KG1 (cell line): Measurements from ENCODE around the gene MYRFL.
"Not testable (repeated sequence)": the region's sequence is repeated elsewhere in the genome, so short reads cannot be mapped to it uniquely, and the experiment has no call there.

Source experiments
- DNase-seq: peaks from one replicate; lab custom pipeline; 2025; lab: John Stamatoyannopoulos, UW

The MYRFL gene

GRCh38 chr12:69824966-69825560 lies at the start of gene MYRFL:
Gene MYRFL, plus strand, starts transcription at chr12:69825227. Its CDS starts 291 bp downstream, at chr12:69825518.
- no peak for DNase-seq

DNA sequence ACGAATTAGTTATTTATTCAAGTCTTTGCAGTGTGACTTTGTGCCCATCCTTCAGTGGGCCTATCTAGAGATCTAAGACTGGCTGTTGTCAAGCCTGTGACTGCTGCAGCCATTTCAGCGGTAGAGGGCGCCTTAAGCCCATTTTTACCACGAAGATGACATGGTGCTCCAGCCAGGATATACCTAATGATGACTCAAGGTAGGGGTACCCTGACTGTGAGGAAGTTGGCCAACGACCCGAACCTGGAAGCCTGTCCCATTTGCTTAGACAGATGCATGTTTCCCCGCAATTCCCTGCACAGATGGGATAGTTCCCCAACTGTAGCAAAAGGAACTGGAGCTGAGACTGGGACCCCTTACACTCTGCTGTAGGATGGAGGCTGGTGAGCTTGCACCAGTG lies 45.1 kb upstream of the MYRFL start:
- DNase-seq = no peak

DNA sequence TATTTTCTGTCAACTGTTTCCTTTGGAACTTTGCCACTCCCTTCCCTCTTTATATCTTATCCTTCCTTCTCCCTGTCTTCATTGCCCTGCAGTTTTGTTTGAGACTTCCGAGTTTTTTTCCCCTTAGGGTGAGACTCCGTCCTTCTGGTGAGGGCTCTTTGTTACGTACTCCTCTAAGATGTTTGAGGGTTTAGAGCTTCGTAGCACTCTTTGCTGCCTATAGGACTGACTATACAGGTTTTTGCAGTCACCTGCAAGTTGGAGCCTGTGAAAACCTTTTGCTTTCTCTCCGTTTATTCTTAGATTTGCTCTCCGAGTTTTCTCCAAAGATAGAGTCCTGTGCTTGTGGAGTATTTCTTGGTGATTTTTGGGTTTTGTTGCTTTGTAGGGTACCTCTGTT lies 41.7 kb upstream of the MYRFL start:
- no peak for DNase-seq

DNA sequence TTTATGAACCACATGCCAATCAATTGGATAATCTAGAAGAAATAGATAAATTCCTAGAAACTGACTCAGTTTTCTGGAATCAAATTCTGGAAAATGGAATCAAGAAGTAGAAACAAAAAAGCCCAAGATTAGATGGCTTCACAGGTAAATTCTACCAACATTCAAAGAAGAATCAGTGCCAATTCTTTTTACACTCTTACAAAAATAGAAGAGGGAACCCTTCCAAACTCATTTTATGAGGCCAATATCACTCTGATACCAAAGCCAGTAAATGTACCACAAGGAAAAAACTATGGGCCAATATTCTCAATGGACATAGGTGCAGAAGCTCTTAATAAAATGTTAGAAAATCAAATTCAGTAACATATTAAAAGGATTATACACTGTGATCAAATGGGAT lies 35.7 kb upstream of the MYRFL start:
- no peak for DNase-seq

- DNase-seq = no peak
Observed at GRCh38 chr12:69792533-69792932, 32.5 kb upstream of the MYRFL start.

GRCh38 chr12:69807101-69807897 lies 17.7 kb upstream of the MYRFL start:
- not testable (repeated sequence) for DNase-seq

- DNase-seq = no peak
Observed at GRCh38 chr12:69810870-69811498, 14.0 kb upstream of the MYRFL start.

DNA sequence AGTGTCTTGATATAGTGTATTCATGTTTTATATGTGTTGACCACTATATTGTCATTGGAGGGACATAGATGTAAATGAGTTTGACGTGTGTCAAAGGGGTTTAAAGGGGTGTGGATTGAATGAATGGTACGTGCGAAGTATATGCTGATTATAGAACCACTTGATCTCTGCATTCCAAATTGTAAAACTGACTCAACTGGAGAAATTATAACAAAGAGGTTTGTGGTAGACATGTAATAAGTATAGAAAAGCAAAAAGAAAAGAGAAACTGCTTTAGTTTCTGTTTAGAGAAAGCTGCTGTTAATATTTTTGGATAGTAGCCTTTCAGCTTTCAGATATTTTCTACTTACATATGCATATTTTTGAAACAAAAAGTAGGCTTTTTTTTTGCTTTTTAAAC lies 8.9 kb upstream of the MYRFL start:
- DNase-seq = no peak

DNA sequence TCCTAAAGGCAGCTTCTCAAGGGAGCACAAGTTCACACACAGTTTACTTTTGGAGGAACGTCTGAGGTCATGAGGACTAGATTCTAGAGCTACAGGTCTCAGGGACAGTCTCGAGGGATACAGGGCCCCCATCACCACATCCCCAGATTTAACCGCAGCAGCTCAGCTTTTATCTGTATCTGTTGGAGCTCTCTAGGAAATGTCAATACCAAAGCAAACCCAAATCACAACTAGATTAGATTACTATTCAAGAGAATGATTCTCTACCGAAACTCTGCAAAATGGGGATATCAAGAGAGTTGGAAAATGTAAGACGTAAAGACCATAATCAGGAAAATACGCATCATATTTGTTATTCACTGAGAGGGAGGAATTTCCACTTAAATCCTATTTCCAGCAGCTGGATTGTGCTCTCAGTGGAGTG lies 4.0 kb upstream of the MYRFL start:
- DNase-seq = no peak

- no peak for DNase-seq
Observed at GRCh38 chr12:69821456-69822159, 3.4 kb upstream of the MYRFL start.

GRCh38 chr12:69822201-69822860 lies 2.7 kb upstream of the MYRFL start:
- no peak for DNase-seq

GRCh38 chr12:69824028-69824427 lies 999 bp upstream of the MYRFL start:
- no peak for DNase-seq

DNA sequence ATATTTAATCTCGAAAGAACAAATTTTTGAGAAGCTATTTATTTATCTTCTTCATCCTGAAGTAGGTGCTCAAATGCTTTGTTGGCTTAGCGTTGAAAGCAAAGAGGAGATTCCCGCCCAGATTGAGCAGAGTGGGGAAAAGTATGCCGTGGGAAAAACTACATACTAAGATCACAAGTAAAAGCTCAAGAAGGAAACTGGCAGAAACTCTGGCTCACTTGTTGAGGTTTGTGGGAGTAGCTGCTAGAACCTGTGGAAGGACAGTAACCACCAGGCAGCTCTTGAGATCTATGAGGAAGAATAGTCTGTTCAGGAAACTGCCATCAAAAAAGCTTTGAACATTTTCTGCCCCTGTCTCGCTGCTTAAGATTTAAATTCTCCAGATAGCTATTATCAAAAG lies 3.9 kb downstream of the MYRFL start:
- DNase-seq = no peak

GRCh38 chr12:69833696-69834095 lies 8.7 kb downstream of the MYRFL start:
- no peak for DNase-seq

DNA sequence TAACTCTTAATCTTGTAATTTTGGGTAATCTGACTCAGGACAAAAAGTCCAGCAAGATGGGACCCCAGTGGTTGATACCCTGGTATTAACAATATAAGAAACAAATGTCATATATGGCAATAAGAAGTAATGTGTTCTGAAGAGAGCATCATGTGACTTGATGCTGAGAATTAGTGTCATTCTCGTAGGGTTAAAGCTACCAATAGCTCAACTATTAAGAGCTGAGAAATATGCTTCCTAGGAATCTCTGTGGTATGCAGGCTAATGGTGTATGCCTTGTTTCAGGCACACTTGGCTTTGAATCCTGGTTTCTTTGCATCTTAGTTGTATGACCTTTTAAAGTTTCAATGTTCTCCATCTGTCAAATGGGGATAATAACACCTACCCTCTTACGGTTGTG lies 9.1 kb downstream of the MYRFL start:
- DNase-seq = no peak

DNA sequence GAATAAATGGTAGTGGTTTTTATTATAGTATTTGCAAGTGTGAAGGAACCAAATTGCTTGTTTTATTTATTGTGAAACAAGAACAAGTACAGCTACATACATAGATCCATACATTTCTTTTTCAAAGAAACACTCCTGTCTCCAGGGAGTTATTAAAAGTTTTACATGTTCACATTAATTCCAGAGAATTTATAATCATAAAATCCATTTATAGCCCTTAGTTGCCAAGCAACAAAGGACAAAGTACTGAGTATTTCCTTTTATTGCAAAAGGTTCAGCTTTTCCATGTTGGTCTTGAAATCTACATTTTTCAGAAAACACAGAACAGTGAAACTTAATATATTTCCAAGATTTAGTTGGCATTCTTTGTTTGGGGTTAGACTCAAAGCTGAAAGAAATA lies 9.5 kb downstream of the MYRFL start:
- no peak for DNase-seq

- no peak for DNase-seq
Observed at GRCh38 chr12:69835081-69835480, 10.1 kb downstream of the MYRFL start.

DNA sequence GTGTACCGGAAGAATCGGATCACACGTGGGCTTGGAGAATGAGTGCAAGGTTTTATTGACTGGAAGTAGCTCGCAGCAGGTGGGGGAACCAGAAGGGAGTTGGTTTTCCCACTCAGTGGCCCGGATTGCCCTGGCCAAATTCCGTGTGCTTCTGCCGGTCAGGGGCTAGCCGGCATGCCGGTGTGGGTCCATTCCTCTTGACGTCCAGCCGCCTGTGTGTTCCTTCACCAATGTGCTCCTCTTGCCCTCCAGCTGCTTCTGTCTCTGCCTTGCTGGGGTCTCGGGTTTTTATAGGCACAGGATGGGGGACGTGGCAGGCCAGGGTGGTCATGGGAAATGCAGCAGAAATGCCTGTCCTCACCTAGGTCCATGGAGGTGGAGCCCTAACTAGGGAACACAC lies 11.0 kb downstream of the MYRFL start:
- DNase-seq = no peak

DNA sequence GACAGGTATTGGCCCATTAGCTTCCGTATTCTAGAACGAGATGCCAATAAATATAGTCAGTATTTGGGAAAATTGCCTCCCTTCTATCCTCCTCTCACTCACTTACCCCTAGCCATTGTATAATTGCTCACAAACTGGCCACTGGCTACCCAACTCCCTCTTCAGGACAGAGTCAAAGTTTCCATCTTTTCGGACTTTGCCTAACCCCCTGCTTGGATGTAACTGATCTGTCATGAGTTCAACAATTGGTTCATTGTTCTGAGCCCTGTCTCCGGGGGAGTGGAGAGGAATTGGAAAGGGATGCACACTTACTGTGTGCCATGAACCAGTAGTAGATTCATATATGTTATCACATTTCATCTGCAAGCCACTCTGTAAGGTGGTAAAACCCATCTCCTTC lies 12.2 kb downstream of the MYRFL start:
- DNase-seq = no peak

- DNase-seq = no peak
Observed at GRCh38 chr12:69837657-69838415, 12.8 kb downstream of the MYRFL start.

GRCh38 chr12:69840727-69841126 lies 15.7 kb downstream of the MYRFL start:
- no peak for DNase-seq
